KMS-11 (cell line): Measurements from ENCODE around the gene ITGB5.
"Not testable (repeated sequence)": the region's sequence is repeated elsewhere in the genome, so short reads cannot be mapped to it uniquely, and the experiment has no call there.

Experiments
- H2AFZ ChIP-seq: fragments of 200-600 bp; sonication (generic); 2 replicates; pipeline ENCODE4 v1.6.1; 2016; ENCODE audit warnings: antibody characterized with exemption, mixed run types, low read depth
- H3K27ac ChIP-seq: fragments of 200-600 bp; sonication (generic); 2 replicates; pipeline ENCODE4 v1.6.1; 2016; ENCODE audit warnings: mild to moderate bottlenecking, mixed run types
- H3K27me3 ChIP-seq: fragments of 200-600 bp; sonication (generic); 2 replicates; pipeline ENCODE4 v1.6.1; 2017; ENCODE audit warnings: mild to moderate bottlenecking, low read depth, mixed run types, moderate library complexity; ENCODE audit not compliant: insufficient read depth
- H3K36me3 ChIP-seq: fragments of 200-600 bp; sonication (generic); 2 replicates; pipeline ENCODE4 v1.6.1; 2017; ENCODE audit warnings: mild to moderate bottlenecking, mixed run types; ENCODE audit not compliant: insufficient read depth
- H3K4me1 ChIP-seq: fragments of 200-600 bp; sonication (generic); 2 replicates; pipeline ENCODE4 v1.6.1; 2016; ENCODE audit warnings: mild to moderate bottlenecking, low read depth, mixed run types; ENCODE audit not compliant: poor library complexity, severe bottlenecking
- H3K4me2 ChIP-seq: fragments of 200-600 bp; sonication (generic); 2 replicates; pipeline ENCODE4 v1.7.0; 2016; ENCODE audit warnings: mild to moderate bottlenecking, mixed run types
- H3K4me3 ChIP-seq: fragments of 200-600 bp; sonication (generic); IDR thresholded peaks from 2 replicates; pipeline ENCODE4 v1.6.1; 2017; ENCODE audit warnings: low read depth, low read length, mixed read lengths; ENCODE audit not compliant: insufficient read depth
- H3K79me2 ChIP-seq: fragments of 200-600 bp; sonication (generic); 2 replicates; pipeline ENCODE4 v1.6.1; 2016; ENCODE audit warnings: low read depth, mixed run types; ENCODE audit not compliant: insufficient read depth
- H3K9ac ChIP-seq: fragments of 200-600 bp; sonication (generic); 2 replicates; pipeline ENCODE4 v1.6.1; 2016; ENCODE audit warnings: mild to moderate bottlenecking, mixed run types
- H4K20me1 ChIP-seq: fragments of 200-600 bp; sonication (generic); 2 replicates; pipeline ENCODE4 v1.6.1; 2016; ENCODE audit warnings: mild to moderate bottlenecking, mixed run types; ENCODE audit not compliant: insufficient read depth
- TF ChIP-seq, protein P1 (sequence below): fragments of 200-600 bp; sonication (generic); conservative IDR thresholded peaks from 2 replicates; pipeline ENCODE4 v1.6.1; 2017; ENCODE audit warnings: low read depth, mild to moderate bottlenecking, antibody characterized with exemption, low read length, moderate library complexity, mixed read lengths

ITGB5 gene

GRCh38 chr3:124760601-124761000, 126.6 kb downstream of the ITGB5 start:
- Histone ChIP-seq H3K27ac (no peak overlapping the region), H2AFZ (no peak overlapping the region)
- TF ChIP-seq, protein P1, sequence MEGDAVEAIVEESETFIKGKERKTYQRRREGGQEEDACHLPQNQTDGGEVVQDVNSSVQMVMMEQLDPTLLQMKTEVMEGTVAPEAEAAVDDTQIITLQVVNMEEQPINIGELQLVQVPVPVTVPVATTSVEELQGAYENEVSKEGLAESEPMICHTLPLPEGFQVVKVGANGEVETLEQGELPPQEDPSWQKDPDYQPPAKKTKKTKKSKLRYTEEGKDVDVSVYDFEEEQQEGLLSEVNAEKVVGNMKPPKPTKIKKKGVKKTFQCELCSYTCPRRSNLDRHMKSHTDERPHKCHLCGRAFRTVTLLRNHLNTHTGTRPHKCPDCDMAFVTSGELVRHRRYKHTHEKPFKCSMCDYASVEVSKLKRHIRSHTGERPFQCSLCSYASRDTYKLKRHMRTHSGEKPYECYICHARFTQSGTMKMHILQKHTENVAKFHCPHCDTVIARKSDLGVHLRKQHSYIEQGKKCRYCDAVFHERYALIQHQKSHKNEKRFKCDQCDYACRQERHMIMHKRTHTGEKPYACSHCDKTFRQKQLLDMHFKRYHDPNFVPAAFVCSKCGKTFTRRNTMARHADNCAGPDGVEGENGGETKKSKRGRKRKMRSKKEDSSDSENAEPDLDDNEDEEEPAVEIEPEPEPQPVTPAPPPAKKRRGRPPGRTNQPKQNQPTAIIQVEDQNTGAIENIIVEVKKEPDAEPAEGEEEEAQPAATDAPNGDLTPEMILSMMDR = no peak

GRCh38 chr3:124759666-124760401, 127.3 kb downstream of the ITGB5 start:
- H3K27me3 ChIP-seq = no peaks in the 10 kb centered on the region
- TF ChIP-seq, protein P1 = no peak
- H2AFZ ChIP-seq = no peak overlapping the region
- peaks cover 31% of the 10 kb centered on the region for H3K4me1 ChIP-seq
- H3K27ac ChIP-seq = no peak overlapping the region
- no peak overlapping the region for H3K9ac ChIP-seq
- no peak overlapping the region for H3K4me2 ChIP-seq
- no peaks in the 10 kb centered on the region; the same call in 1 of the 2 replicates for H3K36me3 ChIP-seq
- H4K20me1 ChIP-seq = no peaks in the 10 kb centered on the region
- H3K79me2 ChIP-seq = no peaks in the 10 kb centered on the region
- no peak overlapping the region for H3K4me3 ChIP-seq

More at GRCh38 chr3:124760601-124761000, 126.6 kb downstream of the ITGB5 start:
- H3K36me3 ChIP-seq = no peaks in the 10 kb centered on the region; the same call in 1 of the 2 replicates
- no peaks in the 10 kb centered on the region for H4K20me1 ChIP-seq
- no peak overlapping the region for H3K4me3 ChIP-seq
- no peaks in the 10 kb centered on the region for H3K79me2 ChIP-seq
- H3K9ac ChIP-seq = no peak overlapping the region
- peaks cover 39% of the 10 kb centered on the region for H3K4me1 ChIP-seq
- no peaks in the 10 kb centered on the region for H3K27me3 ChIP-seq
- H3K4me2 ChIP-seq = no peak overlapping the region

GRCh38 chr3:124758851-124759635, 128.1 kb downstream of the ITGB5 start:
- Histone ChIP-seq H3K27ac (no peak overlapping the region), H4K20me1 (no peaks in the 10 kb centered on the region), H3K4me2 (no peak overlapping the region), H3K9ac (no peak overlapping the region), H3K27me3 (no peaks in the 10 kb centered on the region), H2AFZ (no peak overlapping the region), H3K36me3 (no peaks in the 10 kb centered on the region; the same call in 1 of the 2 replicates), H3K4me3 (no peak overlapping the region), H3K79me2 (no peaks in the 10 kb centered on the region), H3K4me1 (peaks cover 23% of the 10 kb centered on the region)
- TF ChIP-seq, protein P1 = no peak

GRCh38 chr3:124757926-124758325, 129.2 kb downstream of the ITGB5 start:
- not testable (repeated sequence) for H3K9ac ChIP-seq, H3K27ac ChIP-seq, H3K36me3 ChIP-seq, H3K4me2 ChIP-seq, H4K20me1 ChIP-seq, H3K79me2 ChIP-seq, H3K4me3 ChIP-seq, H2AFZ ChIP-seq, H3K27me3 ChIP-seq
- peaks cover 22% of the 10 kb centered on the region for H3K4me1 ChIP-seq
